Loucy (cell line): ENCODE measurements around the gene MGMT.

ENCODE experiments used
- CTCF ChIP-seq: fragments of 200-600 bp; sonication (generic); conservative IDR thresholded peaks from 2 replicates; pipeline ENCODE4 v1.5.1; 2014; ENCODE audit warnings: mild to moderate bottlenecking, antibody characterized with exemption, low read length
- EZH2phosphoT487 ChIP-seq: fragments of 200-600 bp; IDR thresholded peaks from 2 replicates; pipeline ENCODE4 v1.6.1; 2018; ENCODE audit warnings: antibody characterized with exemption, mild to moderate bottlenecking, moderate library complexity, borderline replicate concordance

- TF ChIP-seq CTCF (no peak), EZH2phosphoT487 (no peak)
Measured at GRCh38 chr10:129764901-129765663, 298.0 kb downstream of the MGMT start.
